CD14-positive monocyte (primary cell): ENCODE results near the gene FIZ1. TPM values are rescaled to one million over a fixed set of nuclear protein-coding genes. Genes with fewer than 3 reads are reported as not detected.

Experiments
- DNase-seq, 3 donors: peaks; one replicate each; pipeline ENCODE4 v3.0.0-alpha.2; 2011 to 2022
- H2AFZ ChIP-seq: 2 replicates; pipeline ENCODE4 v1.6.0; 2012; ENCODE audit warnings: mild to moderate bottlenecking, low read depth, low read length, inconsistent platforms; ENCODE audit not compliant: insufficient read depth, poor library complexity, severe bottlenecking
- H3K27ac ChIP-seq, 2 donors: 1 replicate in 1 of 2; 2 replicates in 1 of 2; pipeline ENCODE4 v1.5.1; 2012 to 2013; ENCODE audit warnings: low read length in 2 of 2, control low read depth in 1 of 2, inconsistent platforms in 1 of 2, low read depth in 1 of 2, mild to moderate bottlenecking in 1 of 2
- H3K27me3 ChIP-seq, 2 donors: one replicate each; pipeline versions ENCODE4 v1.6.0 to v1.6.1; 2011 to 2013; ENCODE audit warnings: low read length in 2 of 2; ENCODE audit not compliant: control insufficient read depth in 2 of 2, insufficient read depth in 2 of 2
- H3K36me3 ChIP-seq, 2 donors: replicated peaks in 1 of 2; 1 replicate in 1 of 2; 2 replicates in 1 of 2; pipeline versions ENCODE4 v1.5.1 to v1.6.1; 2012 to 2013; ENCODE audit warnings: low read length in 2 of 2, control low read depth in 1 of 2, inconsistent platforms in 1 of 2, mild to moderate bottlenecking in 1 of 2; ENCODE audit not compliant: insufficient read depth in 2 of 2, control insufficient read depth in 1 of 2
- H3K4me1 ChIP-seq, 2 donors: 1 replicate in 1 of 2; 2 replicates in 1 of 2; pipeline versions ENCODE4 v1.5.1 to v1.6.1; 2012 to 2013; ENCODE audit warnings: low read length in 2 of 2, control low read depth in 1 of 2, inconsistent platforms in 1 of 2, mild to moderate bottlenecking in 1 of 2, moderate library complexity in 1 of 2; ENCODE audit not compliant: insufficient read depth in 2 of 2, control insufficient read depth in 1 of 2
- H3K4me2 ChIP-seq: replicated peaks from 2 replicates; pipeline ENCODE3; 2012; ENCODE audit warnings: low read length, moderate library complexity, mild to moderate bottlenecking; ENCODE audit not compliant: poor library complexity, severe bottlenecking; ENCODE audit errors: extremely low read depth
- H3K4me3 ChIP-seq, 3 experiments: fragments of 200-600 bp in 1 of 3; sonication (generic) in 1 of 3; replicated peaks in 1 of 3; 1 replicate in 2 of 3; 2 replicates in 1 of 3; pipeline ENCODE4 v1.5.1; 2011 to 2013; ENCODE audit warnings: low read length in 3 of 3, mild to moderate bottlenecking in 3 of 3, control low read depth in 2 of 3, low read depth in 2 of 3, inconsistent platforms in 1 of 3, moderate library complexity in 1 of 3
- H3K79me2 ChIP-seq: 2 replicates; pipeline ENCODE4 v1.6.0; 2012; ENCODE audit warnings: mild to moderate bottlenecking, control low read depth, inconsistent platforms, low read length, moderate library complexity; ENCODE audit not compliant: insufficient read depth
- H3K9ac ChIP-seq: 2 replicates; pipeline ENCODE4 v1.6.0; 2017; ENCODE audit warnings: low read length, mild to moderate bottlenecking; ENCODE audit not compliant: insufficient read depth, poor library complexity, severe bottlenecking
- H3K9me3 ChIP-seq, 2 donors: replicated peaks in 1 of 2; 1 replicate in 1 of 2; 2 replicates in 1 of 2; pipeline versions ENCODE4 v1.5.1 to v1.6.1; 2012 to 2013; ENCODE audit warnings: low read length in 2 of 2, control low read depth in 1 of 2; ENCODE audit not compliant: control insufficient read depth in 1 of 2, insufficient read depth in 1 of 2
- H4K20me1 ChIP-seq: 2 replicates; pipeline ENCODE4 v1.6.0; 2012; ENCODE audit warnings: mild to moderate bottlenecking, low read length, control low read depth, moderate library complexity; ENCODE audit not compliant: insufficient read depth
- H3K27ac Mint-ChIP-seq, 7 donors: one replicate each; pipeline ENCODE4 v1.8.0; 2020; ENCODE audit warnings: mild to moderate bottlenecking in 7 of 7, mixed read lengths in 7 of 7, moderate library complexity in 6 of 7, inconsistent platforms in 2 of 7
- H3K27me3 Mint-ChIP-seq, 3 donors: one replicate each; pipeline ENCODE4 v1.8.0; 2021 to 2022; ENCODE audit warnings: low read depth in 3 of 3, mild to moderate bottlenecking in 3 of 3, mixed read lengths in 3 of 3, moderate library complexity in 3 of 3, inconsistent platforms in 1 of 3
- H3K36me3 Mint-ChIP-seq, 2 donors: one replicate each; pipeline ENCODE4 v1.8.0; 2020; ENCODE audit warnings: mixed read lengths in 2 of 2, inconsistent platforms in 1 of 2, mild to moderate bottlenecking in 1 of 2
- H3K4me1 Mint-ChIP-seq: one replicate; pipeline ENCODE4 v1.8.0; 2020; ENCODE audit warnings: mild to moderate bottlenecking, mixed read lengths
- H3K4me3 Mint-ChIP-seq, 2 donors: one replicate each; pipeline ENCODE4 v1.8.0; 2020; ENCODE audit warnings: mild to moderate bottlenecking in 2 of 2, mixed read lengths in 2 of 2, moderate library complexity in 1 of 2
- H3K9me3 Mint-ChIP-seq, 7 donors: one replicate each; pipeline ENCODE4 v1.8.0; 2020 to 2022; ENCODE audit warnings: mixed read lengths in 7 of 7, mild to moderate bottlenecking in 6 of 7, moderate library complexity in 6 of 7, inconsistent platforms in 2 of 7
- WGBS: methylation state at CpG from one replicate; pipeline ENCODE4 v1.1.5; 2013; ENCODE audit warnings: missing lambda C conversion rate; ENCODE audit not compliant: insufficient coverage; 5-methylcytosine and 5-hydroxymethylcytosine counted together
- intact Hi-C, 2 donors: fragments of 100-400 bp; cut with micrococcal nuclease; formaldehyde crosslinking; loops; one replicate each; pipeline versions ENCODE4 v1.15.0 to v1.15.1; 2023
- polyA plus RNA-seq, 3 donors: library from polyadenylated mRNA; depleted of rRNA in 1 of 3; unstranded in 2 of 3; stranded (reverse) in 1 of 3; fragments of 300-500 nt in 2 of 3; fragments of >200 nt in 1 of 3; fragmentation: Illumina TruSeq in 2 of 3; gene quantifications; 1 replicate in 2 of 3; 2 replicates in 1 of 3; pipeline ENCODE4 v1.2.3, GENCODE V29; 2012 to 2021
- TF ChIP-seq, protein P1 (sequence below): fragments of 200-600 bp; IDR thresholded peaks from one replicate; pipeline ENCODE4 v1.8.0; 2022; ENCODE audit warnings: antibody characterized with exemption, mild to moderate bottlenecking

FIZ1 gene
- polyA plus RNA-seq, 3 donors = 1.2 to 2.6 (median 1.6) TPM

DNA sequence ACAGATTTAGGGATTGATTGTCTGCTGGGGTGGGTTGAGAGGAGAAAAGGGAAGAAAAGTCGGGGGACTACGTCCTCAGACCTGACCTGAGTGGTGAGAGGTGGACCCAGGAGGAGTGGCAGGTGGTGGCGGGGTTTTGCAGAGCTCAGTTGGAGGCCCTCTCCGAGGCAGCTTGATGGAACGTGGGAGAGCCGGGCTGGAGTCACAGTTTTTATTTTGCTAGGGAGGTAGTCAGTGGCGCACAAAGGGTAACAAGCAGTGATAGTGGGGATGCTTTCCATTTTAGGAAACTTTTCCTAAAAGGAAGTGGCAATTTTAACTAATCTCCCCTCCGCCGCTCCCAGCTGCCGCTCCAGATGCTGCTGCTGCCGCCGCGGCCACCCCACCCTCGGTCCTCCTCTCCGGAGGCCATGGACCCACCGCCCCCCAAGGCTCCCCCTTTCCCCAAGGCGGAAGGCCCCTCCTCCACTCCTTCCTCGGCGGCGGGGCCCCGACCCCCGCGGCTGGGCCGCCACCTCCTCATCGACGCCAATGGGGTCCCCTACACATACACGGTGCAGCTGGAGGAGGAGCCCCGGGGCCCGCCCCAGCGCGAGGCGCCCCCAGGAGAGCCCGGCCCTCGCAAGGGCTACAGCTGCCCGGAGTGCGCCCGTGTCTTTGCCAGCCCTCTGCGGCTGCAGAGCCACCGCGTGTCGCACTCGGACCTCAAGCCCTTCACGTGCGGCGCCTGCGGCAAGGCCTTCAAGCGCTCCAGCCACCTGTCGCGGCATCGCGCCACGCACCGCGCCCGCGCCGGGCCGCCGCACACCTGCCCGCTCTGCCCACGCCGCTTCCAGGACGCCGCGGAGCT lies 43.1 kb upstream of the FIZ1 start:
- peaks cover 11 to 13% of the 10 kb centered on the region in 2 donors for H3K36me3 ChIP-seq
- Mint-ChIP-seq H3K36me3 (peaks cover 18 to 33% of the 10 kb centered on the region in 2 donors), H3K4me3 (peak overlapping the region; percentile 88 to 97), H3K27me3 (peaks cover 4 to 20% (median 20%) of the 10 kb centered on the region in 3 donors), H3K9me3 (peaks cover 0 to 7% (median 3%) of the 10 kb centered on the region in 7 donors), H3K4me1 (peaks cover 60% of the 10 kb centered on the region), H3K27ac (peak overlapping the region; percentile 1 to 88 (median 80))
- H3K4me3 ChIP-seq = peak overlapping the region; percentile 46 to 83 (median 67)
- TF ChIP-seq, protein P1, sequence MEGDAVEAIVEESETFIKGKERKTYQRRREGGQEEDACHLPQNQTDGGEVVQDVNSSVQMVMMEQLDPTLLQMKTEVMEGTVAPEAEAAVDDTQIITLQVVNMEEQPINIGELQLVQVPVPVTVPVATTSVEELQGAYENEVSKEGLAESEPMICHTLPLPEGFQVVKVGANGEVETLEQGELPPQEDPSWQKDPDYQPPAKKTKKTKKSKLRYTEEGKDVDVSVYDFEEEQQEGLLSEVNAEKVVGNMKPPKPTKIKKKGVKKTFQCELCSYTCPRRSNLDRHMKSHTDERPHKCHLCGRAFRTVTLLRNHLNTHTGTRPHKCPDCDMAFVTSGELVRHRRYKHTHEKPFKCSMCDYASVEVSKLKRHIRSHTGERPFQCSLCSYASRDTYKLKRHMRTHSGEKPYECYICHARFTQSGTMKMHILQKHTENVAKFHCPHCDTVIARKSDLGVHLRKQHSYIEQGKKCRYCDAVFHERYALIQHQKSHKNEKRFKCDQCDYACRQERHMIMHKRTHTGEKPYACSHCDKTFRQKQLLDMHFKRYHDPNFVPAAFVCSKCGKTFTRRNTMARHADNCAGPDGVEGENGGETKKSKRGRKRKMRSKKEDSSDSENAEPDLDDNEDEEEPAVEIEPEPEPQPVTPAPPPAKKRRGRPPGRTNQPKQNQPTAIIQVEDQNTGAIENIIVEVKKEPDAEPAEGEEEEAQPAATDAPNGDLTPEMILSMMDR = no peak
- under 1% methylated on average over 52 of the region's 65 CpGs for WGBS
- H3K4me2 ChIP-seq = peak overlapping the region; percentile 96
- peak overlapping the region in 1 of 2 donors; percentile 91 for H3K27ac ChIP-seq
- H3K9me3 ChIP-seq = peaks cover 0 to 3% of the 10 kb centered on the region in 2 donors
- peaks cover 40% of the 10 kb centered on the region for H3K79me2 ChIP-seq
- intact Hi-C loops = loop anchor here in 1 of 2 donors (5.0 kb wide), 1 partner anchor 35 kb away; the partner anchor contains the start of gene ZNF865
- no peak for DNase-seq
- H3K27me3 ChIP-seq = peaks cover 0 to 5% of the 10 kb centered on the region in 2 donors
- H2AFZ ChIP-seq = peak overlapping the region; percentile 82
- peaks cover 16% of the 10 kb centered on the region for H4K20me1 ChIP-seq
- H3K4me1 ChIP-seq = peaks cover 50 to 62% of the 10 kb centered on the region in 2 donors
- peak overlapping the region; percentile 74 for H3K9ac ChIP-seq

DNA sequence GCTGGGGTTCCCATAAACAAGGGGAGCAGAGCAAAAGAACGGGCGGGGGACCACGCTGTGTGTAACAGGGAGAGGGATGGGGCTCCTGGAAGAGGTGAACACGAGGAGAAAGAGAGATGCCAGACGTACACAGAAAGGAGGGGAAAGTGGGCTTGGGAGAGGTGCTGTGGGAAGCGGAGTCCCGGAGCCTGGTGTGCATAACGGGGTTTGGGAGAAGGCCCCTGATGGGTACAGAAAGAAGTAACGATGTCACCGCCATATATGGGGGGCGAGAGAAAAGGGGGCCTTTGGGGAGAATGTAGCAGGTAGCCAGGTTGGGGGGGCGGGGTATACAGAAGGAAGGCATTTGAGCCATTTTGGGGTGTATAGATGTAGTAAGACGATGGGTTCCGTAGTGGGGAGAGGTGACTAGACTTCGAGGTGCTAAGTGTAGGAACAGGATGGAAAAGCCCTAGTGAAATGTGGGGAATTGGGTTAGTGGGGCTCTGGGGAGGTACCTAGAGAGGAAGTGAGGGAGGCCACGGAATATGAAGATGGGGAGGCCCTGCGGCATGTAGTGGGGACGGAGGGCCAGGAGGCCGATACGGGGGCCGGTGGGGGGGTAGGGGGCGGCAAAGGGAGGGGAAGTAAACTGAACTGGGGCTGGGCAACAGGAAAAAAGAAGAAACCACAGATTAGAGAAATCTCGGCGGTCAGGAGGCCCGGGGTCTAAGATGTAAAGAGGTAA lies 42.3 kb upstream of the FIZ1 start:
- WGBS = under 1% methylated on average over 20 of the region's 25 CpGs
- Mint-ChIP-seq H3K27me3 (peaks cover 4 to 20% (median 20%) of the 10 kb centered on the region in 3 donors), H3K4me3 (peak overlapping the region; percentile 88 to 97), H3K27ac (peak overlapping the region; percentile 40 to 88 (median 83)), H3K4me1 (peaks cover 62% of the 10 kb centered on the region), H3K9me3 (peaks cover 0 to 7% (median 3%) of the 10 kb centered on the region in 7 donors), H3K36me3 (peaks cover 19 to 29% of the 10 kb centered on the region in 2 donors)
- peaks cover 47% of the 10 kb centered on the region for H3K79me2 ChIP-seq
- H4K20me1 ChIP-seq = peaks cover 16% of the 10 kb centered on the region
- H3K4me1 ChIP-seq = peaks cover 47 to 63% of the 10 kb centered on the region in 2 donors
- H3K9me3 ChIP-seq = peaks cover 0 to 3% of the 10 kb centered on the region in 2 donors
- peak in 1 of 3 donors; percentile 48 for DNase-seq
- H3K9ac ChIP-seq = peak overlapping the region; percentile 72
- peak overlapping the region; percentile 96 for H3K4me2 ChIP-seq
- intact Hi-C loops = loop anchor here in 1 of 2 donors (5.0 kb wide), 1 partner anchor 34 kb away; the partner anchor contains the start of gene ZNF865
- TF ChIP-seq, protein P1 = no peak
- H3K27ac ChIP-seq = peak overlapping the region; percentile 60 to 80
- peak overlapping the region; percentile 82 for H2AFZ ChIP-seq
- peaks cover 11 to 13% of the 10 kb centered on the region in 2 donors for H3K36me3 ChIP-seq
- H3K27me3 ChIP-seq = peaks cover 0 to 5% of the 10 kb centered on the region in 2 donors
- H3K4me3 ChIP-seq = peak overlapping the region; percentile 67 to 83 (median 71)
